Activated CD4-positive, alpha-beta T cell treated with anti-CD3 and anti-CD28 coated beads, Interleukin-2, amount 50 U/mL, for 24 hours (primary cell): ENCODE measurements around the gene SERPINA10.
"Not testable (repeated sequence)": the region's sequence is repeated elsewhere in the genome, so short reads cannot be mapped to it uniquely, and the experiment has no call there.

ENCODE experiments used
- DNase-seq, 2 donors: peaks; one replicate each; pipeline ENCODE4 v3.0.0-alpha.2; 2020; ENCODE audit warnings: low read depth in 1 of 2, low spot score in 1 of 2

The SERPINA10 gene

DNA sequence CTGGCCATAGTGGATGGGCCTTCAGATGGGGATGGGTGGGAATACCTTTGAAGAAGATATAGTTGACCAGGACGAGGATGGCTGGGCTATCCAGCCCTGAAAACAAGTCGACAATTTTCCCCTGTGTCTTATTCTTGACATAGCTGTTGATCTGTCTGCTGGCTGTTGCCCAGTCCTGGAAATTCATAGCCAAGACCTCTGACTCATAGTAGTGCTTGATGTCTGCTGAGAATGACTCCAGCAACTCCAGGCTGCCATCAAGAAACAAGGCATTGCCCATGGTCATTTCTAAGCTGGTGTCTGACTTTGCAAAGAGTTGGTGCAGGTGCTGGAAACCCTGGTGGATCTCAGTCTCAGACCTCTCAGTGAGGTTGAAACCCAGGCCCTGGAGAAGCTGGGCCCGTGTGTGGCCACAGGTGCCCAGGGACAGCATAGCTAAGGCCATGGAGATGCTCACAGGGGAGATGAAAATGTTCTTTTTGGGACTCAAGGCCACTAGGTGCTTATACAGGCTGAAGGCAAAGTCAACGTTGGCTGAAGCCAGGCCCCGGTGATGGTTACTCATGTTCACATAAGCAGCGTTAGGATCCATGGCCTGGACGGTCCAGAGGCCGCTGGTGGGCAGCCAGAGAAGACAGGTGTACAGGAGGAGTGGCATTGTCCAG lies 21.1 kb upstream of the SERPINA10 start:
- DNase-seq: no peak

DNA sequence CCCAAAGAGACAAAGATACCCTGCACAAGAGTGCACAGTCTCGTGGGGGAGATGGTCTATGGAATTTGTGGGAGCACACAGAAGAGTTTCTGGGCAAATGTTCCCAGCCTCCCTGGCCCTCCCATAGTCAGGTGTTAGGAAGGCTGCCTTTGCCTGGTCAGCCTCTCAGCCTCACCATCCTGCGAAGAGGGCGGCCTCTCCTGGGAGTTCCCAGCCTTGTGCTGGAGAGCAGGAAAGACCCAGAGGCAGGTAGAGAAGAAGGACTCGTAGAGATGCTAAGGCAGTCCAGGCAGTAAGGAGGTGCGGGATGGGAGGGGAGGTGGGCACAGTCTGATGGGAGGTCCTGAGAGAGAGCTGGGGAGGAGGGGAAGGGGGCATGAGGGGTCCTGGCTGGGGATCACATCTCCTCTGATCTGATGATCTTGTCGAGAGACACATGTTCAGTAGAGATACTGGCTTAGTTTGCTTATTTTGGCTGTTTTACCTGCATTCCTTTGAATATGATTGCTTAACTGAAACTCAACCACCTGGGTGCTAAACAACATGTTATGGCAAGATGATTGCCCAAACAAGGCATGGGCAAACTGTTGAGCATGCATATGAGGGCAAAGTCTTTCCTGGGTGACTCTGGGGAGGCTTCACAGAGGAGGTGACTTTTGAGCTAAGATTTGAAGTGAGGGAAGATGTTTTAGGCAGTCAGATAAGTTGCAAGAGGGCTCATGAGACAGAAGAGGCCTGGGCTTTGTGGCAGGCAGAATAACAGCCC lies 19.6 kb upstream of the SERPINA10 start:
- no peak for DNase-seq

DNA sequence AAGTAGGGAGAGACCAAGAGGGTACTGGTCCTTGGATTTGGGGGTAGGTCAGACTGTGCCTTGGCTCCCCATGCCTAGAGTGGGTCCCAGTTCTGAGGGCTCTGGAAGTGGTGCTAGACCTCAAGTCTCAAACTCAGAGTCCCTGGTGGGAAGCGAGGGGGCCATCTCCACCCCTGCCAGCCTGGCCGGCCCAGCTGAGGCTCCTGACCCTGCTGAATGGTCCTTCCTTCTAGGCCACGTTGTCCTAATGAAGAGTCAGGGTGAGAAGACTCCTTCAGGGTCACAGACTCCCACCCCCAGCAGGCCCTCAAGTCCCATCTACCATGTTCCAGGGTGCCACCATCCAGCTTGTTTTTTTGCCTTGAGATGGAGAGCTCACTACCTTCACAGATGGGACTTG lies 17.2 kb upstream of the SERPINA10 start:
- DNase-seq: no peak

DNA sequence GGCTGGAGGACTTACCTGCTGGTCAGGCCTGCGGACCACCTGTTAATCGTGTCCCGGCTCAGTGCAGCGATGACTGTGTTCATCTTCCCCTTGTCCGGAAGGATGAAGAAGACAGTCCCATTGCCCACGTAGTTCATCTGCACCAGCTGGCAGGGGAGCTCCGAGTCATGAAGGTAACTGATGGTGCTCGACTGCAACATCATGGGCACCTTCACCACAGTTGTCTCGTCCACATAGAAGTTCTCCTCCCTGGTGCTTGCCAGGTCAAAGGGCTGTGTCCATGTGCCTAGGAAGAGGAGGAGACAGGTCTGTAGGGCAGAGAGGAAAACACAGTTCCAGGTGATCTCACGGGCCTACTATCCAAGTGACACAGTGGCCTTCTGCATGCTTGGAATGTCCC lies 16.7 kb upstream of the SERPINA10 start:
- DNase-seq: no peak

DNA sequence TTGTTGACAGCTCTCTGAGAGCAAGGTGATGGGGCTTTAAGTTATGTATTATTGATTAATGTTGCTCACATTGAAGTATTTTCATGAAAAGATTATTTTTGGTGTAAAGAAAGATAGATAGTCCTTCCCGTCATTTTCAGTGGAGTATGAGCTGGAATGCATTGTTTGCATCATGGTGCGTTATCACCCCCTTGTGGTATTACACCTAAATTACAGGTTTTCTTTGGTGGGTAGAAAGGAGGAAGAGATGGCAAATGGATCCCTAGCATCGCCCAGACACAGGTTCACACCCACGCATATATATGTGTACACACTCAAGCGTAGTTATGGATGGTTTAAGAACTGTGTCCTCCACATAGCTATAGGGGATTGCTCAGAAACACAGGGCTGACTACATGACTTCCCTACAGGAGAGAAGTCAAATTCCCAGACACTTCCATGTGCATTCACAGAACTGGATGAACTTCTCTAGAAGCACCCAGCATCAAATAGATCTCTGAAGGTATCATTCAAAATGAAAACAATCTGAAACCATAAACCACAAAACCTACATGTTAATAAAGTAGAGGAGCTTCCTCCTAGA lies 14.4 kb upstream of the SERPINA10 start:
- DNase-seq: no peak

DNA sequence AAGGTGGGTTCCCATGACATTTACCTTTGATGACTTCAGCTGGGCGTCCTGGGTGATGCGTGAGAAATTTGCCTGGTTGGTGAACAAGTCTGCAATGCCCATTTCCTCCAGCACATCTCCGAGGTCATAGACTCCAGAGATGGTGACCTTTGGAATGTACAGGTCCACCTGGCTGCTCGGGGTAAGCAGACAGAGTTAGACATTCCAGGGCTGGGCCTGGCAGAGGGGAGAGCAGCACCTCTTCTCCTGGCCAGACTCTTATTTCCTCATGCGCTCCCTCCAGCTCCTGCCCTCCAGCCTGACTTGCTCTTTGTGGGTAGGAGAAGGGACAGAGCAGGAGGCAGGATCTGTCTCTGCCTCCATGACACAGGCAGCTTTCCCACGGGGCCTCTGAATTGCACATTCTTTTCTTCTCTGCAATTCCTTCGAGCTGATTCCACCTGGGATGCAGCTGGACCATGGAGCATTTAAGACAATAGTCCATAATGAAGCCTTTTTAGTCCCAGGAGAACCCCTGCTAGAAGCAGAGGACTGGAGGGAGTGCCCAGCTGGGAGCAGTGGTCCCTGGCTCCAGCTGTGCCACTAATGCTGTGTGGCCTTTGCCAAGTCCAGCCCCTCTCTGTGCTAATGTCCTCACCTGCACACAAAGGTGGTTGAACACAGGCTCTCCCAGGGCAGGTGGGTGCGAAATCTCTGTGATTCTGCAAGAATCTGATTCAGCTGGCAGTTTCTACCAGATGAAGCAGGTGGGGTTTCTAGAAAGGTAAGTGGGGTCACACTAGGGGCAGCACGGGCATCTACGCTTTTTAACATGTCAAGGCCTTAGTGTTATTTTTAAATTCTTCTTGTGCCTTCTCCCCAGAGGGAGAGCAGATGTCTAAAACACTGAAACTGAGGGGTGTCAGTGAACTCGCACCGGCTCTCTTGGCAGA lies 13.2 kb upstream of the SERPINA10 start:
- DNase-seq: no peak

DNA sequence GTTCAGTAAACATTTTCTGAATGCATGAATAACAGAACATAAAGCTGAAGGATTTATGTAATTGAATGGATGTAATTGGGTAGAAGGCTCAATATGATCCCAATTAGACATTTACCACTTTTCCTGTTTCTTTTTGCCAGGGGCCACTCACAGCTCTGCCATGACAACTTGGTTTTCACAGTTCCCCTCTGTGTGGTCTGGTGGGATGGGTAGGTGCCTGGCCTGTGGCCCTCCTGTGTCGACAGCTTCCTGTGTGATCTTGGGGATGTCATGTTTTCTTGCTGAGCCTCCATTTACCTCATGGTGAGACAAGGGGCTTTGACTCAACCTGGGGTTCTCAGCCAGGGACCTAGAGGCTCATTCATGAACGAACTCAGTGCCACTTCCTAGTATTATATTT lies 12.6 kb upstream of the SERPINA10 start:
- no peak for DNase-seq

DNA sequence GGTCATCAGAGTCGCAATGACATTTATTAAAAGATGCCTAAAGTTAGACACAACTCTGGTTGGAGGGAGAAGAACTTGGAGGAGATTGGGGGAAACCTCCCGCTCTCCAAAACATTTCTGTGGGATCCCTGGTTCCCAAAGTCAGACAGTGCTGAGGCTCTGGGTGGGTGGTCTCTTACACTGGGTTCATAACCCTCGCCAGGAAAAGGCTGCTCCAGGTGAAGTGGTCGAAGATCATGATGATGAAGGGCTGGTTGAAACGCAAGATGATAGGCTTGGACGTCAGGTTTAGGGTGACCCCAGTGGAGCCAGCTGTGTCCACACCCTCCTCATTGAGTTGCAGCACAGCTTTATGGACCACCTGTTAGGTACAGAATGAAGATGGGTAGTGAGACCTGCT lies 11.2 kb upstream of the SERPINA10 start:
- no peak for DNase-seq

DNA sequence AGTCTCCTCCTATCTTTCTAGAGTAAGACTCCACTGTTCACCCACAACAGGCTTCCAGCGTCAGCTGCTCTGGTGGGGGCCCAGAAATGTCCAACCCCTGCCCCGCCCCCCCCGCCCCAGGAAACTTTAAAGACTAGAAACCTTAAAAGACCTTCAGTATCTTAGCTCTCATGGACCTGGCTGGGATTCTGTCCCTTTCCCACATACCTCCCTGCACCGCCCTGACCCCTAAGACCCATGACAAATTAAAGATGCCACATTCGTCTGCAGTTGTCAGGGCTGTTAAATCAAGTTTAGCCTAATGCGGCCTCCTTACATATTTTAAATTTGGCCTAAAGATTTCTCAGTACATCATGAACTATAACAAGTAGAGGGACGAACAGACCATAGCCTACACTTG lies 10.0 kb upstream of the SERPINA10 start:
- no peak for DNase-seq

DNA sequence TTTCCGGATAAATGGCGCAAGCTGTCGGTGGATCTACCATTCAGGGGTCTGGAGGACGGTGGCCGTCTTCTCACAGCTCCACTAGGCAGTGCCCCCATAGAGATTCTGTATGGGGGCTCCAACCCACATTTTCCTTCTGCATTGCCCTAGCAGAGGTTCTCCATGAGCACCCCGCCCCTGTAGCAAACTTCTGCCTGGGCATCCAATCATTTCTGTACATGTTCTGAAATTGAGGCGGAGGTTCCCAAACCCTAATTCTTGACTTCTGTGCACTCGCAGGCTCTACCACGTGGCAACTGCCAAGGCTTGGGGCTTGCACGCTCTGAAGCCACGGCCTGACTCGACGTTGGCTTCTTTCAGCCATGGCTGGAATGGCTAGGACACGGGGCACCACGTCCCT lies 5.1 kb upstream of the SERPINA10 start:
- no peak for DNase-seq

DNA sequence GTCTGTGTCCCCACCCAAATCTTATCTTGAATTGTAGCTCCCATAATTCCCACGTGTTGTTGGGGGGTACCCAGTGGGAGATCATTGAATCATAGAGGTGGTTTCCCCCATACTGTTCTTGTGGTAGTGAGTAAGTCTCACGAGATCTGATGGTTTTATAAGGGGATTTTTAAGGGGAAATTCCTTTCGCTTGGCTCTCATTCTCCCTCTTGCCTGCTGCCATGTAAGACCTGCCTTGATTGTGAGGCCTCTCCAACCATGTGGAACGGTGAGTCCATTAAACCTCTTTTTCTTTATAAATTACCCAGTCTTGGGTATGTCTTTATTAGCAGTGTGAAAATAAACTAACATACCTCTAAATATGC lies 3.1 kb upstream of the SERPINA10 start:
- DNase-seq: not testable (repeated sequence)

DNA sequence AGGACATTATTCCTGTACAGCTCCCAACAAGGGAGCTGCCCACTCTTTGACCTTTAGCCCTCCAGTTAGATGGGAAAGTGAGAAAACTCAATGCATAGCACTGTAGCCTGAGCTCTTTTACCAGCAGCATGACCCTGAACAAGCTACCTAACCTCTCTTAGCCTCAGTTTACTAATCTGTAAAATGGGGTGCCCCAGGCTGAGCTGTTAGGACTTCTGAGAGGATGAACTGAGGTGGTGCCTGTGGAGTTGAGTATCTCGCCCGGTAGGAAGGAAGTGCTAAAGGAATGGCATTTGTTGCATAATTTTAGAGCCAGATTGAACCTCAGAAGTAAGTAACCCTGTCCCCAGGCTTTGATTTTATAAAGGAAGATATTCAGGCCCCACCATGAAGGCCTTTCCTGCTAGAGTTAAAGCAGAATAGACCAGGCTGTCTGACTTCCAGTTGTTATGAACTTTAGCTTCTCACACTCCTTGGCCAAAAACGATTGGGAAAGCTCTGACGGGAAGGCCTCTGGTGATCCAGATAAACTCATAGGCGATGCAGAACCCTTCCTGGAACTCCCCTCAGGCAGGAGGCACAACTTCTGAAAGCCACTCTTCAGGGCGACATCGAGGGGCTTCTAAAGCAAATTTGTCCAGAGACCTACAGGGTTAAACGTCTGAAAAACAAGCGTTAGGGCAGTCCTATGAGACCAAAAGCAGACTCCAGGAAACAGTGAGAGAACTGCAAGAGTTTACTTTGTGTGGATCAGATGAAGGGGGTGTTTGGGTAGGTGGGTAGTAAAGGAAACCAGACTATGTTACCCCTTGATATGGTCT lies 2.5 kb upstream of the SERPINA10 start:
- DNase-seq: no peak

DNA sequence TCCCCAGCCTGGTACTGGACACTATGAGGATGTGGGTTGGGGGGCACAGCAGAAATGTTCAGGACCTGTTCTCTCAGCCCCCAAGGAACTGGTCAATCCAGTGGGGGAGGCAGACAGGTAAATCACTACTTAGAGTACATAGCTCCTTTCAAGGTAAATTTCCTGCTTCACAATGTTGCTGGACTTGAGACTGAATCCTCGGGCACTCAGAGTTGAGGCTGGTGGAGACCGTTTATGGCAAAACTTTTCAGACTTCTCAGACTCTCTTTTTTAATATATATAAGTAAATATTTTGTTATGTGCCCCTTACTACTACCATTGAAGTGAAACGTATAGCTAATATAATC lies 483 bp upstream of the SERPINA10 start:
- no peak for DNase-seq

DNA sequence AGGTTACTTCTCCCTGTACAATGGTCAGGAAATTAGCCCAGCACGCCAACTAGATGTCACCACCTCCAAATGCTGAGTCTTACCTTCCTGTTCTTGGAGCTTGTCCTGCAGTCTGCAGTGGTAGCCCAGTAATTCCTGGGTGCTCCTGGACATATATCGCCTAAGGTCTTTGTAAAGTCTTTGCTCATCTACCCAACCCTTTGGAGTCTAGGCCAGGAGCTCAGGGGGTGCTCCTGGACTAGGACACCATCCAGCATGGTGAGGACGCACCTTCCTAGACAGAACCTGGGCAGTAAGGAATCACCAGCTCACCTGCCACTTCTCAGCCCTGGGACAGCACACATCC lies 569 bp downstream of the SERPINA10 start:
- DNase-seq: no peak

DNA sequence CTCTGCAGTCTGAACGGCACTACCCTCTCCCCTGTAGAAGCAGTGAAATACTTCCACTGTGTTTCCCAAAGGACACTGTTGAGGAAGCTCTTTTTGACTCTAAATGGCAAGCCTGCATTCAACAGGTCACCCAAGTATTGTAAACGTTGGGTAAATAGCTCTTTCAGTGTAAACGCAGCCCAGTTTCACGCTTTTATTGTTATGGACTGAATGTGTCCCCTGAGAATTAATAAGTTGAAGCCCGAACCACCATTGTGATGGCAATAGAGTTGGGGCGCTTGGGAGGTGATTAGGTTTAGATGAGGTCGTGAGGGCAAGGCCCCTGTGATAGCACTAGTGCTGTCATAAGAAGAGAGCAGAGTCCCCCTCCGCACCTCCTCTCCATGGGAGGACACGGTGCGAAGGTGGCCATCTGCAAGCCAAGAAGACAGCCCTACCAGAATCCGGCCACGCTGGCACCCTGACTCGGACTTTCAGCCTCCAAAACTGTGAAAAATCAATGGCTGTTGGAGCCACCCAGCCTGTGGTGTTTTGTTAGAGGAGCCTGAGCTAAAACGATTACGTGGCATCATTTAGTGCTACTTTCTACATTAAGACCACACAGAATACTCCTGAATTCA lies 1.1 kb downstream of the SERPINA10 start:
- DNase-seq: no peak

DNA sequence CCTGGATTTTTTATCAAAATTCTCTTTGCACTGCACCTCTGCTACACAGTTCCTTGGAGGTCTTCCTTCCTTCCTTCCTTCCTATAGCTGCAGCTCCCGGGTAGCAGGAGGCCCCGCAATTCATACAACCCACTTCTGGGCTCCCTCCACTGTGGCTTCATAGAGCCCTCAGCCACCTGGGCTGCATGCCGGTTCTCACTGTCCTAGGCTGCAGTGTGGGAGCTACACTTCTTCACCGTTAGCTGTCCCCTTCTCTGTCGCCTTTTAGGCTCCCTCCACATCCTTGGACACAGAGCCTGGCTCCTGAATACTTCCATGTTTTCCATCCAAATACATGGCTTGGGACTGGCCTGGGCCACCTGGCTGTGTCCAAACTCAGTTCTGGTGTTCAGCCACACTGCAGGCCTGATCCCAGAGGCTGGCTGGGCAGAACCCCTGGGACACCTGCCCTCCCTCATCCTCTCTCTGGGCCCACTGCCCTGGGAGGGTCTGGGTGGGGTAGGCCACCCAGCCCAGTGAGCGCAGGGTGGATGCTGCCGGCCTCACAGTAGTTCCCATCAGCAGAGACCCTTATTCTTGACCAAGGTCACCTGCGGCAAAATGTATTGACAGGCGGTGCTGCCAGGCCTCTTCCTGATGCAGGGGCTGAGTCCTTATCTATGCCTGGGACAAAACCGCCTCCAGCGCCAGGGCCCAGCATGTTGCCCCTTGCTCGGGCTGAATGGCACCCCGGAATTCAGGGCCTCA lies 1.7 kb downstream of the SERPINA10 start:
- DNase-seq: no peak

DNA sequence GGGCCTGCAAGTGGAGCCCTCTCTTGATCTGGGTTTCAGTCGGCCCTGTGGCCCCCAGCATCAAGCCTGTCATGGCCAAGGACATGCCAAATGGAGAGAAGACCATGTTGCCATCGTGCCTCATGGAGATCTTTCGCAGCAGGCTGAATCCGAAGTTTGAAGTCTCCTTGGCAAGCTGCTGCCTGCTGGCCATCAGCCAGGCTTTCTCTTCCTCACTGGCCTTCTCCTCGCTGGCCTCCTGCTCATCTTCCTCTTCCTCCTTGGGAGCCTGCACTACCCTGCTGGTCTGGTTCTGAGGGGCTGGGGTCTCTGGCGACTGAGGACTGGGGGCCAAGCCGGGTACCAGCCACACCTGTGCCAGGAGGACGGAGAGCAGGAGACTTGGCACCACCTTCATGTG lies 2.9 kb downstream of the SERPINA10 start:
- no peak for DNase-seq

DNA sequence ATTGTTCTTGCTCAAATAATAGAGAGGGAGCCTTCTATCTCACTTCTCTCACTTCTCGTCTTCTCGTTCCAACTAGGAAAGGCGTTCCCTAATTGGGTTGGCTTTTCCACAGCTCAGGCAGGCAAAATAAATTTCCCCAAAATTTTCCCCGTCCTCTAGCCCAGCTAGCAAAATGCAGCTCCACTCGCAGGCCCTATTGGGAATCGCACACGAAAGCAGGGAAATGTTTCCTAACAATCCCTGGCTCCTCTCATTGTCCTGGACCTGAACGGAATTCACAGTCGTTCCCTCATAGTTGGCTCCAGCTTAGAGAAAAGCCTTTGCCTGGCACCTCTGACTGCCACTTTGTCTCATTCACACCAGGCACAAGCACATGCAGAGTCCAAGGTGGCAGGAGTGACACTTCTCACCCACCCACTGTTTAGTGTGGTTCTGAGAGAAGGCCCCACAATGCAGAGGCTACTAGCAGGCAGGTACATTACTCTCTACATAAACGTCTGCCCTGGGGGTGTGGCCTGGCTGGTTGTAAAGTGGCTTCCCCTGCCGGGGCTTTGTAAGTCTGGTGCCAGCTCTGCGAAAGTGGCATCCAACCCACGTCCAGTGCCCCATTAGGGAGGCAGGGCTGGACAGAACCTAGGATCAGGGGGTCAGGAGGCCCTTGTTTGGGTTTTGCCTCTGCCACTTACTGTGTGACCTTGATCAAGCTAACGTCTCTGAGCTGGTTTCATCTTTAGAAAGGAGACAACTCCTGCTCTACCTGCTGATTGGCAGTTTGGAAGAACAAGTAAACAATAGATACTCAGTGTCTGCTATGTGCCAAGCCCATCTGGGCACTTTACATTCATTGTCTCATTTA lies 4.2 kb downstream of the SERPINA10 start:
- DNase-seq: no peak

DNA sequence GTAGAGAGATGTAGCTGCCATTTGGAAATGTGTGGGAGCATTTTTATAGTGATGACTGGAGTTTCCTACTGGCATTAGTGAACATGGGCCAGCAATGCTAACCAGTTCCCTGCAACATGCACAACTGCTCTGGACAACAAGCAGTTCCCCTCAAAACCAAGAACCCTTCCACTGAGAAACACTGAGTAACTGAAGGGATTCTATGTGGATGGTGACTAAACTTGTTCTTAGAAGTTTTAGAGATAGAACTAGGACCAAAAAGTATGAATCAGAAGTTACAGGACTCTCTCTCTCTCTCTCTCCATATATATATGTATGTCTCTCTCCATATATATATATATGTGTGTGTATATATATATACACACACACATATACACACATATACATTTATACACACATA lies 7.9 kb downstream of the SERPINA10 start:
- DNase-seq: no peak
